ENCODE measurements around the gene ANKRD63. TPM values are rescaled to one million over a fixed set of nuclear protein-coding genes. Genes with fewer than 3 reads are reported as not detected.
A peak's percentile ranks its signal among the peaks of the same experiment; 100 is the strongest.

The ANKRD63 gene
- total and polyA plus RNA-seq, 2 of the 13 experiments (the other 11 are each of a cell fraction or from before 2014, with no cell fraction given): not detected

DNA sequence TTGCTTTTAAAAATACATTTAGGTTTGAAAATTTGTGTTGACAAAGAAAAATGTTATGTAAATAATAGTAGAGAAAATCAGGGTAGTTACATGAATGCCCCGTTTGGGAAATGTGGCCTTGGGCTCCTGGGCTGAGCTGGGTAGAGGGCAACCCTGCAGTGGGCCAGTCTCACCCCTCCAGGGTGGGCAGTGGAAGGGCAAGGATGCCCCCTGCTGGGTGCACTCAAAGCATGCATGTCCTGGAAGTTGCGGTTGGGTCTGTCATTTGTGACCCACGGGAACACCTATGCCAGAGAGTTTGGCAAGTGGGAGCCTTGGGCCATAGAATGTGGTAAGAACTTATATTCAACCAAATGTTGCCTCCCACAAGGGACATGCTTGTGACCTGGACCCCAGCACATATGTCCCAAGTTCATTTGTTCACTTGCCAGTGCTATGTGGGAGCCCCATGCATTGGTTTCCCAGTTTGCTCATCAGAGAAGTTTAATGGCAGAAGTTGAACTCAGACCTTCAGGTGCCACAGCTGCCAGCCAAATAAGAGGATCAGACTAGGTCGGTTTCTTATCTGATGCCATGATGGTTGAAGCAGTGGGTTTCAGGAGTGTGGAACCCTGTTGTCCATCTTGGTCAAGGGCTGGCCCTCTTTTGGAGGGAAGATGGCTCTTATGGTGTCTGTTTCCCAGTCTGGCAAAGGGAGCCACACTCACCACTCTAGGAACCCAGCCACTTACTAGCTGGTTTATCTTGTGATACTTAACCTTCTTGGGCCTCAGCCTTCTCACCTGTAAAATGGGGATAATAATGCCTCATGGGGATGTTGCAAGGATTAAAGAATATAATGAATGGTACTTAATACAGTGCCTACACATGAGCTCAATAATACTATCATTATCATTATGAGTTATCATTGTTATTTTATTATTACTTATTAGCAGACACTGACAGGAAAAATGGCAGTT lies 27.4 kb upstream of the ANKRD63 start (continued):
- TF ChIP-seq HNRNPL (IDR thresholded peaks at IDR 0.05; ENCODE audit: low read depth, low read length): 0 out of 2 replicates have a peak, but pooled peaks have one; percentile 61
- TF ChIP-seq ZNF251 (CRISPR knock-in tag; IDR thresholded peaks at IDR 0.05): no peak
- TF ChIP-seq, protein P1, sequence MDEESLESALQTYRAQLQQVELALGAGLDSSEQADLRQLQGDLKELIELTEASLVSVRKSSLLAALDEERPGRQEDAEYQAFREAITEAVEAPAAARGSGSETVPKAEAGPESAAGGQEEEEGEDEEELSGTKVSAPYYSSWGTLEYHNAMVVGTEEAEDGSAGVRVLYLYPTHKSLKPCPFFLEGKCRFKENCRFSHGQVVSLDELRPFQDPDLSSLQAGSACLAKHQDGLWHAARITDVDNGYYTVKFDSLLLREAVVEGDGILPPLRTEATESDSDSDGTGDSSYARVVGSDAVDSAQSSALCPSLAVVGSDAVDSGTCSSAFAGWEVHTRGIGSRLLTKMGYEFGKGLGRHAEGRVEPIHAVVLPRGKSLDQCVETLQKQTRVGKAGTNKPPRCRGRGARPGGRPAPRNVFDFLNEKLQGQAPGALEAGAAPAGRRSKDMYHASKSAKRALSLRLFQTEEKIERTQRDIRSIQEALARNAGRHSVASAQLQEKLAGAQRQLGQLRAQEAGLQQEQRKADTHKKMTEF (CRISPR knock-in tag; IDR thresholded peaks at IDR 0.05): no peak
- no peak for TF ChIP-seq CSRNP1 (CRISPR knock-in tag; IDR thresholded peaks at IDR 0.05)
- peak; percentile 81 for TF ChIP-seq RAD21 (CRISPR knock-in tag; IDR thresholded peaks at IDR 0.05)
- no peak for TF ChIP-seq CC2D1A (CRISPR knock-in tag; IDR thresholded peaks at IDR 0.05)
- TF ChIP-seq TEAD3 (CRISPR knock-in tag; optimal IDR thresholded peaks at IDR 0.05; ENCODE audit: borderline replicate concordance): peak; percentile 37
- TF ChIP-seq ZNF629 (CRISPR knock-in tag; conservative IDR thresholded peaks at IDR 0.05): peak; percentile 55; the same call in 1 of the 2 replicates
- TF ChIP-seq, protein P2, sequence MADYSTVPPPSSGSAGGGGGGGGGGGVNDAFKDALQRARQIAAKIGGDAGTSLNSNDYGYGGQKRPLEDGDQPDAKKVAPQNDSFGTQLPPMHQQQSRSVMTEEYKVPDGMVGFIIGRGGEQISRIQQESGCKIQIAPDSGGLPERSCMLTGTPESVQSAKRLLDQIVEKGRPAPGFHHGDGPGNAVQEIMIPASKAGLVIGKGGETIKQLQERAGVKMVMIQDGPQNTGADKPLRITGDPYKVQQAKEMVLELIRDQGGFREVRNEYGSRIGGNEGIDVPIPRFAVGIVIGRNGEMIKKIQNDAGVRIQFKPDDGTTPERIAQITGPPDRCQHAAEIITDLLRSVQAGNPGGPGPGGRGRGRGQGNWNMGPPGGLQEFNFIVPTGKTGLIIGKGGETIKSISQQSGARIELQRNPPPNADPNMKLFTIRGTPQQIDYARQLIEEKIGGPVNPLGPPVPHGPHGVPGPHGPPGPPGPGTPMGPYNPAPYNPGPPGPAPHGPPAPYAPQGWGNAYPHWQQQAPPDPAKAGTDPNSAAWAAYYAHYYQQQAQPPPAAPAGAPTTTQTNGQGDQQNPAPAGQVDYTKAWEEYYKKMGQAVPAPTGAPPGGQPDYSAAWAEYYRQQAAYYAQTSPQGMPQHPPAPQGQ (CRISPR knock-in tag; IDR thresholded peaks at IDR 0.05; ENCODE audit: borderline replicate concordance): no peak
- TF ChIP-seq CREB3 (CRISPR knock-in tag; IDR thresholded peaks at IDR 0.05): no peak
- no peak for TF ChIP-seq RARA (CRISPR knock-in tag; IDR thresholded peaks at IDR 0.05)
- TF ChIP-seq, protein P3, sequence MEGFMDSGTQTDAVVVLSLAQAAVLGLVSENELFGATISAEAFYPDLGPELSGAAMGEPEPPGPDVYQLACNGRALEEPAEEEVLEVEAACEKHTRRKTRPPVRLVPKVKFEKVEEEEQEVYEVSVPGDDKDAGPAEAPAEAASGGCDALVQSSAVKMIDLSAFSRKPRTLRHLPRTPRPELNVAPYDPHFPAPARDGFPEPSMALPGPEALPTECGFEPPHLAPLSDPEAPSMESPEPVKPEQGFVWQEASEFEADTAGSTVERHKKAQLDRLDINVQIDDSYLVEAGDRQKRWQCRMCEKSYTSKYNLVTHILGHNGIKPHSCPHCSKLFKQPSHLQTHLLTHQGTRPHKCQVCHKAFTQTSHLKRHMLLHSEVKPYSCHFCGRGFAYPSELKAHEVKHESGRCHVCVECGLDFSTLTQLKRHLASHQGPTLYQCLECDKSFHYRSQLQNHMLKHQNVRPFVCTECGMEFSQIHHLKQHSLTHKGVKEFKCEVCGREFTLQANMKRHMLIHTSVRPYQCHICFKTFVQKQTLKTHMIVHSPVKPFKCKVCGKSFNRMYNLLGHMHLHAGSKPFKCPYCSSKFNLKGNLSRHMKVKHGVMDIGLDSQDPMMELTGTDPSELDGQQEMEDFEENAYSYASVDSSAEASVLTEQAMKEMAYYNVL (CRISPR knock-in tag; IDR thresholded peaks at IDR 0.05; ENCODE audit: borderline replicate concordance): no peak
- no peak for TF ChIP-seq PRDM4 (CRISPR knock-in tag; IDR thresholded peaks at IDR 0.05; ENCODE audit: borderline replicate concordance)
- TF ChIP-seq ZFP36 (IDR thresholded peaks at IDR 0.05; ENCODE audit: borderline replicate concordance, low read depth, low read length, partially characterized antibody): no peak
- TF ChIP-seq SKI (IDR thresholded peaks at IDR 0.05; ENCODE audit: partially characterized antibody): no peak
- TF ChIP-seq SRSF1 (optimal IDR thresholded peaks at IDR 0.05; ENCODE audit: low read depth, low read length): no peak
- TF ChIP-seq KDM2A (CRISPR knock-in tag; IDR thresholded peaks at IDR 0.05; ENCODE audit: borderline replicate concordance, low read depth): 0 out of 2 replicates have a peak, but pooled peaks have one; percentile 38
